MCF 10A (cell line): ENCODE measurements around the gene PROS1. TPM values are rescaled to one million over a fixed set of nuclear protein-coding genes. Genes with fewer than 3 reads are reported as not detected.

ENCODE experiments used
- BruUV-seq: library from RNA; stranded (reverse); fragments of 400-500 nt; replicated peaks from 2 replicates; lab custom pipeline; 2021; lab: Mats Ljungman, UMichigan
- CTCF ChIA-PET: fragments of 300-600 bp; sonication (Branson Sonifier 250); formaldehyde crosslinking; extraction: SDS; loops from one replicate; lab custom pipeline; 2021; ENCODE audit warnings: antibody characterized with exemption, inconsistent platforms; lab: Yijun Ruan, JAX
- POLR2A ChIA-PET: fragments of 300-600, 350-650 bp; sonication (Branson Sonifier 250); formaldehyde crosslinking; extraction: SDS; loops from one replicate; lab custom pipeline; 2020; ENCODE audit warnings: antibody characterized with exemption, inconsistent platforms; lab: Yijun Ruan, JAX
- DNase-seq: peaks from one replicate; pipeline ENCODE4 v3.0.0-alpha.2; 2018; ENCODE audit not compliant: unreplicated experiment
- H3K27ac Mint-ChIP-seq: one replicate; pipeline ENCODE4 v1.8.0; 2022; ENCODE audit warnings: mild to moderate bottlenecking, low read depth, mixed read lengths; ENCODE audit not compliant: unreplicated experiment
- H3K27me3 Mint-ChIP-seq: one replicate; pipeline ENCODE4 v1.8.0; 2022; ENCODE audit warnings: mixed read lengths; ENCODE audit not compliant: insufficient read depth, unreplicated experiment
- H3K36me3 Mint-ChIP-seq: one replicate; pipeline ENCODE4 v1.8.0; 2022; ENCODE audit warnings: mild to moderate bottlenecking, moderate library complexity, mixed read lengths; ENCODE audit not compliant: insufficient read depth, unreplicated experiment
- H3K4me1 Mint-ChIP-seq: one replicate; pipeline ENCODE4 v1.8.0; 2022; ENCODE audit warnings: mixed read lengths; ENCODE audit not compliant: insufficient read depth, unreplicated experiment
- H3K4me3 Mint-ChIP-seq: one replicate; pipeline ENCODE4 v1.8.0; 2022; ENCODE audit warnings: mild to moderate bottlenecking, moderate library complexity, mixed read lengths; ENCODE audit not compliant: unreplicated experiment
- H3K9me3 Mint-ChIP-seq: one replicate; pipeline ENCODE4 v1.8.0; 2022; ENCODE audit warnings: mixed read lengths; ENCODE audit not compliant: unreplicated experiment
- CTCF ChIP-seq: fragments of 200-600 bp; IDR thresholded peaks from one replicate; pipeline ENCODE4 v1.8.0; 2022; ENCODE audit warnings: antibody characterized with exemption, mild to moderate bottlenecking; ENCODE audit not compliant: unreplicated experiment
- intact Hi-C: fragments of 100-400 bp; cut with micrococcal nuclease; formaldehyde crosslinking; loops from 2 replicates; pipeline ENCODE4 v1.14.1; 2022
- total RNA-seq: library from RNA; stranded (reverse); gene quantifications from 2 replicates; pipeline ENCODE4 v1.2.3, GENCODE V29; 2022

Gene PROS1
- total RNA-seq, 1 experiment from 2014 or later, result 15.6 TPM

DNA sequence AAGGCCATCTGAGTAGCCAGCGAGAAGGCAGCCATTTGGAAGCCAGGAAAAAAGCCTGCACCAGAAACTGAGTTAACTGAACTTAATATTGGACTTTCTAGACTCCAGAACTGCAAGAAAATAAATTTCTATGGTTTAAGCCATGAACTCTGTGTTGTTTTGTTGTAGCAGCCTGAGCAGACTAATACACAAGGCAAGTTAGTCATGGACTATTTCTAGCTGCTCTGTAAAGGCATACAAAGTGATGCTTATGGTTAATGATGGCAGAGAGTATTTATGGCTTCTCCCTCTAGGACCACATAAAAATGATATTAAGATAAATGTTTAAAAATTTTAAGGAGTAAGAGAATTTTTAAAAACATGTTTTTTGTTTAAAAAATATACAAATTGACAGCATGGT, 37.1 kb downstream of the PROS1 start:
- CTCF ChIA-PET, result no interaction called here
- no TSS peak for BruUV-seq

DNA sequence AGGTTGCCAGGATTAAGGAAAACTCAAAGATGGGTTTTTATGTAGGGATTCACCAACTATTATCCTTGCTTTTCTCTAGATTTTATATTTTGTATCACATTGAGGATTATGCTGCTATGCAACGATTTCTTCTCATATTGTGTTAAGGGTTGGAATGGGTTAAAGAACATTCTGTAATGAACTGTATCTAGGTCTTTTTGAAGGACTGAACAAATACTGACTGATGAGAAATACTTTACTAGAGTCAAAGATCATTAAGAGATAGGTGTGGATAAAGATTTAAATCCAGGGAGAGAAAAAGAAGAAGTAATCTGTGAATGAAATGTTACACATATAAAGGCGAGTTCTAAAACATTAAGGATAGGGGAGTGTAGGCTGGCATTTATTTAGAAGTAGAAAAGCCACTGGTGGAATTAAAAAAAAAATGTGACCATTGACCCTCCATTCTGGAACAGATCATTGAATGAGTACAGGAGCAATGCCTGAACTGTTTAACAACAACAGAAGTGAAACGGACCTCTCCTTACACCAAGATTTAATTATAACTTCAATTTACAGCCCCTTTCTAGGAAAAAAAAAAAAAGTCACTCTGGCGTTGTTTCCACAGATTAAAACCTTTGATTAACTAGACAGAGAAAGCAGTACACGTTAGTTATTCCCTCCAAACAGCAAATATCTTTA, 39.2 kb downstream of the PROS1 start:
- Mint-ChIP-seq H3K4me1 (peaks cover 6% of the 10 kb centered on the region), H3K27me3 (no peaks in the 10 kb centered on the region), H3K36me3 (no peaks in the 10 kb centered on the region), H3K27ac (no peak overlapping the region), H3K9me3 (no peaks in the 10 kb centered on the region), H3K4me3 (no peak overlapping the region)
- ChIA-PET CTCF (no interaction called here), POLR2A (no interaction called here)
- intact Hi-C loops, result no loop called here
- no TSS peak for BruUV-seq
- no peak for DNase-seq
- no peak for TF ChIP-seq CTCF

More for the DNA sequence above, 37.1 kb downstream of the PROS1 start:
- Mint-ChIP-seq H3K27me3 (no peaks in the 10 kb centered on the region), H3K27ac (no peak overlapping the region), H3K9me3 (no peaks in the 10 kb centered on the region), H3K4me1 (peaks cover 6% of the 10 kb centered on the region), H3K36me3 (no peaks in the 10 kb centered on the region), H3K4me3 (no peak overlapping the region)
- intact Hi-C loops, result no loop called here
- no peak for DNase-seq
- no peak for TF ChIP-seq CTCF
- POLR2A ChIA-PET, result no interaction called here

GRCh38 chr3:93931597-93932229, 42.0 kb downstream of the PROS1 start:
- ChIA-PET POLR2A (interaction anchor here (0.6 kb wide), 1 partner anchor 155 kb away, joined by 3 read pairs; no protein-coding TSS in a partner anchor), CTCF (no interaction called here)
- TF ChIP-seq CTCF, result no peak
- Mint-ChIP-seq H3K9me3 (no peaks in the 10 kb centered on the region), H3K4me3 (no peak overlapping the region), H3K36me3 (no peaks in the 10 kb centered on the region), H3K27me3 (no peaks in the 10 kb centered on the region), H3K4me1 (peaks cover 6% of the 10 kb centered on the region), H3K27ac (no peak overlapping the region)
- BruUV-seq, result no TSS peak
- no peak for DNase-seq
- intact Hi-C loops, result no loop called here

DNA sequence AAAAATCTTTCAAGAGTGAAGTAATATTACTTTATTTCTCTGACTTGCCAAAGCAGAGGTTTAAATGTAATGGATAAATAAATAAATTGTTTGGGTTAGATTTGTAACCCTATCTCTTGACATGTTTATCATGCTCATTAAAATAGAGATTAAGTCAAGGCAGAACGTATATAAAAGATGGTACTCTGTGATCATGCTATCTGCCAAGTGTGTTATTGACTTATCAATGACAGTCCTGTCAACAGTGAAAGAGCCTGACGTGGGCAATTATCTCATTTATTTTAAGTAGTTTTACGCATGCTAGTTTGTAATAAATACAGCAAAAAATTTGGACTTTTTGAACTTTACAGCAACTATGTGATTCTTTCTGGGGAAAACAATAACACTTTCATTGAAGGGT, 43.7 kb downstream of the PROS1 start:
- BruUV-seq, result no TSS peak
- H3K4me3 Mint-ChIP-seq, result no peak overlapping the region
- no peaks in the 10 kb centered on the region for H3K36me3 Mint-ChIP-seq
- no peaks in the 10 kb centered on the region for H3K9me3 Mint-ChIP-seq
- ChIA-PET POLR2A (interaction anchor here (0.7 kb wide), 1 partner anchor 147 kb away, joined by 3 read pairs; no protein-coding TSS in a partner anchor), CTCF (no interaction called here)
- no peak for DNase-seq
- TF ChIP-seq CTCF, result no peak
- H3K27me3 Mint-ChIP-seq, result no peaks in the 10 kb centered on the region
- H3K4me1 Mint-ChIP-seq, result peaks cover 6% of the 10 kb centered on the region
- intact Hi-C loops, result no loop called here
- no peak overlapping the region for H3K27ac Mint-ChIP-seq
